Type B pancreatic cell (in vitro differentiated cells): ENCODE results near the gene DUOX2. TPM values are rescaled to one million over a fixed set of nuclear protein-coding genes. Genes with fewer than 3 reads are reported as not detected.
A peak's percentile ranks its signal among the peaks of the same experiment; 100 is the strongest.

ENCODE experiments used
- DNase-seq: peaks from one replicate; pipeline ENCODE4 v3.0.0; 2021; ENCODE audit warnings: mixed read lengths; ENCODE audit not compliant: unreplicated experiment; ENCODE audit errors: extremely low spot score
- H3K27ac Mint-ChIP-seq: 2 replicates; pipeline ENCODE4 v1.8.0; 2021; ENCODE audit warnings: mild to moderate bottlenecking, mixed read lengths
- H3K27me3 Mint-ChIP-seq: 2 replicates; pipeline ENCODE4 v1.8.0; 2021; ENCODE audit warnings: mixed read lengths
- H3K36me3 Mint-ChIP-seq: 2 replicates; pipeline ENCODE4 v1.8.0; 2021; ENCODE audit warnings: mixed read lengths
- H3K4me1 Mint-ChIP-seq: one replicate; pipeline ENCODE4 v1.8.0; 2021; ENCODE audit warnings: mixed read lengths; ENCODE audit not compliant: unreplicated experiment
- H3K4me3 Mint-ChIP-seq: 2 replicates; pipeline ENCODE4 v1.8.0; 2021; ENCODE audit warnings: mild to moderate bottlenecking, mixed read lengths
- H3K9me3 Mint-ChIP-seq: 2 replicates; pipeline ENCODE4 v1.8.0; 2021; ENCODE audit warnings: mixed read lengths
- CTCF ChIP-seq: fragments of 200-600 bp; sonication (generic); conservative IDR thresholded peaks from 2 replicates; pipeline ENCODE4 v1.5.0; 2021; ENCODE audit warnings: antibody characterized with exemption, mild to moderate bottlenecking
- long read RNA-seq: library from polyadenylated mRNA; unstranded; transcript quantifications from one replicate; pipeline ENCODE4 v2.0.0, GENCODE V29; 2020
- total RNA-seq: library from RNA; stranded (reverse); gene quantifications from 2 replicates; pipeline ENCODE4 v1.2.1, GENCODE V29; 2021; ENCODE audit warnings: low replicate concordance

Gene DUOX2
- 3.1 TPM in 2 replicates for total RNA-seq
- long read RNA-seq = 0 reads

GRCh38 chr15:45114076-45114750 is at the start of gene DUOX2, which contains the start of gene DUOXA2:
TSS of gene DUOX2 (minus strand) at chr15:45114172. CDS start at chr15:45113411, 761 bp downstream.
TSS of gene DUOXA2 (plus strand) at chr15:45114326. CDS start at chr15:45114606, 280 bp downstream.
- no peak within 1 kb of the TSS for H3K27ac Mint-ChIP-seq
- peaks cover 6% of the 10 kb centered on the region for H3K9me3 Mint-ChIP-seq
- TF ChIP-seq CTCF = no peak

GRCh38 chr15:45163508-45163856 is 49.5 kb upstream of the DUOX2 start:
- Mint-ChIP-seq H3K36me3 (no peaks in the 10 kb centered on the region), H3K27me3 (no peaks in the 10 kb centered on the region), H3K4me3 (peak overlapping the region; percentile 47), H3K27ac (peak overlapping the region; percentile 76), H3K4me1 (peaks cover 10% of the 10 kb centered on the region), H3K9me3 (no peaks in the 10 kb centered on the region)
- no peak for DNase-seq
- TF ChIP-seq CTCF = no peak

More at GRCh38 chr15:45114076-45114750, at the start of gene DUOX2, which contains the start of gene DUOXA2:
- Mint-ChIP-seq H3K27me3 (peaks cover 76% of the 10 kb centered on the region), H3K4me3 (peak within 1 kb of the TSS; percentile 76), H3K4me1 (peaks cover 7% of the 10 kb centered on the region), H3K36me3 (peaks cover 3% of the 10 kb centered on the region)
- DNase-seq = no peak

- peak overlapping the region; percentile 76 for H3K27ac Mint-ChIP-seq
- peak overlapping the region; percentile 47 for H3K4me3 Mint-ChIP-seq
- H3K4me1 Mint-ChIP-seq = peaks cover 14% of the 10 kb centered on the region
- peak; percentile 91 for TF ChIP-seq CTCF
- no peaks in the 10 kb centered on the region for H3K36me3 Mint-ChIP-seq
- H3K9me3 Mint-ChIP-seq = peaks cover 3% of the 10 kb centered on the region
- no peaks in the 10 kb centered on the region for H3K27me3 Mint-ChIP-seq
- DNase-seq = no peak
These were observed 49.0 kb upstream of the DUOX2 start for GRCh38 chr15:45162771-45163507.

GRCh38 chr15:45161666-45162065 is 47.7 kb upstream of the DUOX2 start:
- Mint-ChIP-seq H3K27ac (no peak overlapping the region), H3K4me1 (peaks cover 21% of the 10 kb centered on the region), H3K27me3 (no peaks in the 10 kb centered on the region), H3K9me3 (peaks cover 4% of the 10 kb centered on the region), H3K4me3 (no peak overlapping the region), H3K36me3 (no peaks in the 10 kb centered on the region)
- DNase-seq = no peak
- TF ChIP-seq CTCF = no peak

- Mint-ChIP-seq H3K27ac (peak overlapping the region; percentile 93), H3K4me1 (peaks cover 14% of the 10 kb centered on the region), H3K9me3 (peaks cover 4% of the 10 kb centered on the region), H3K4me3 (peak overlapping the region; percentile 30), H3K36me3 (no peaks in the 10 kb centered on the region), H3K27me3 (no peaks in the 10 kb centered on the region)
- no peak for DNase-seq
- no peak for TF ChIP-seq CTCF
These were observed 44.0 kb upstream of the DUOX2 start for GRCh38 chr15:45157974-45158373.
